ENCODE data around the gene CHRNB2. TPM values are rescaled to one million over a fixed set of nuclear protein-coding genes. Genes with fewer than 3 reads are reported as not detected.

The CHRNB2 gene
- total and polyA plus RNA-seq, 2 donors (not counting 1 experiment from before 2014, with no cell fraction given): 0.03 TPM; not detected in 1

- no peak overlapping the region for H3K4me3 ChIP-seq (ENCODE audit: control extremely low read depth in 1 of 5, extremely low read depth in 1 of 5, insufficient read depth in 1 of 5, low read depth in 2 of 5, low read length in 4 of 5)
- POLR2A ChIA-PET: interaction anchor here (1.1 kb wide), 1 partner anchor 12 kb away, joined by 6 read pairs; no protein-coding TSS in a partner anchor
- Mint-ChIP-seq H3K27ac (no peak overlapping the region), H3K4me1 (peaks cover 38% of the 10 kb centered on the region), H3K9me3 (ENCODE audit: insufficient read depth) (no peaks in the 10 kb centered on the region), H3K4me3 (no peak overlapping the region), H3K27me3 (no peaks in the 10 kb centered on the region)
- no peak overlapping the region for H3K27ac ChIP-seq (ENCODE audit: low read length in 2 of 2)
- DNase-seq: no peak
- peaks cover 92% of the 10 kb centered on the region for H3K79me2 ChIP-seq (ENCODE audit: control insufficient read depth, insufficient read depth, low read length)
- H3K4me1 ChIP-seq (ENCODE audit: control insufficient read depth in 2 of 2, insufficient read depth in 2 of 2, low read length in 2 of 2): no peaks in the 10 kb centered on the region
- H2AFZ ChIP-seq (ENCODE audit: insufficient read depth, low read depth, low read length, poor library complexity, severe bottlenecking): no peak overlapping the region
- intact Hi-C loops (cut with micrococcal nuclease): no loop called here
- CTCF ChIA-PET: interaction anchor here (0.7 to 1.2 kb wide), 3 partner anchors 10 to 367 kb away, joined by 3 to 5 read pairs (median 4); no protein-coding TSS in a partner anchor
- no peak overlapping the region for H3K4me2 ChIP-seq (replicated peaks; ENCODE audit: low read depth, low read length, poor library complexity, severe bottlenecking)
- H4K20me1 ChIP-seq (ENCODE audit: control insufficient read depth, insufficient read depth, low read length, poor library complexity, severe bottlenecking): peaks cover 42% of the 10 kb centered on the region
- no CpG with 5 or more reads among the region's 3 CpGs for WGBS (ENCODE audit: insufficient coverage)
- H3K9me3 ChIP-seq (ENCODE audit: control extremely low read depth in 1 of 3, control insufficient read depth in 2 of 3, insufficient read depth in 1 of 3, low read length in 2 of 3): no peaks in the 10 kb centered on the region
- H3K36me3 ChIP-seq (replicated peaks in 1 of 2; ENCODE audit: control extremely low read depth in 1 of 2, control insufficient read depth in 1 of 2, extremely low read depth in 1 of 2, insufficient read depth in 2 of 2, low read length in 1 of 2): peaks cover 1 to 4% of the 10 kb centered on the region in 2 experiments
- H3K27me3 ChIP-seq (replicated peaks in 1 of 4; ENCODE audit: control extremely low read depth in 1 of 4, control insufficient read depth in 3 of 4, insufficient read depth in 4 of 4, low read length in 3 of 4): no peaks in the 10 kb centered on the region
- no peak for ATAC-seq (ENCODE audit: low read depth)
- TF ChIP-seq EZH2 (IDR thresholded peaks at IDR 0.05; ENCODE audit: borderline replicate concordance, insufficient read depth, low read depth, low read length, poor library complexity, severe bottlenecking) (no peak), CTCF (IDR thresholded peaks at IDR 0.05) (no peak)
- no peak overlapping the region for H3K9ac ChIP-seq (ENCODE audit: low read length)
Measured at GRCh38 chr1:154620751-154621150, 53.2 kb downstream of the CHRNB2 start.

- no peaks in the 10 kb centered on the region for H3K27me3 Mint-ChIP-seq
- Histone ChIP-seq H3K4me3 (ENCODE audit: control extremely low read depth in 1 of 5, extremely low read depth in 1 of 5, insufficient read depth in 1 of 5, low read depth in 2 of 5, low read length in 4 of 5) (no peak overlapping the region), H3K4me1 (ENCODE audit: control insufficient read depth in 2 of 2, insufficient read depth in 2 of 2, low read length in 2 of 2) (peaks cover 7% of the 10 kb centered on the region in 2 donors), H3K36me3 (replicated peaks in 1 of 2; ENCODE audit: control extremely low read depth in 1 of 2, control insufficient read depth in 1 of 2, extremely low read depth in 1 of 2, insufficient read depth in 2 of 2, low read length in 1 of 2) (peaks cover 1 to 4% of the 10 kb centered on the region in 2 experiments), H3K79me2 (ENCODE audit: control insufficient read depth, insufficient read depth, low read length) (peaks cover 92% of the 10 kb centered on the region), H3K9ac (ENCODE audit: low read length) (no peak overlapping the region), H3K4me2 (replicated peaks; ENCODE audit: low read depth, low read length, poor library complexity, severe bottlenecking) (no peak overlapping the region), H3K27ac (ENCODE audit: low read length in 2 of 2) (no peak overlapping the region), H2AFZ (ENCODE audit: insufficient read depth, low read depth, low read length, poor library complexity, severe bottlenecking) (no peak overlapping the region), H3K27me3 (replicated peaks in 1 of 4; ENCODE audit: control extremely low read depth in 1 of 4, control insufficient read depth in 3 of 4, insufficient read depth in 4 of 4, low read length in 3 of 4) (no peaks in the 10 kb centered on the region), H3K9me3 (ENCODE audit: control extremely low read depth in 1 of 3, control insufficient read depth in 2 of 3, insufficient read depth in 1 of 3, low read length in 2 of 3) (no peaks in the 10 kb centered on the region), H4K20me1 (ENCODE audit: control insufficient read depth, insufficient read depth, low read length, poor library complexity, severe bottlenecking) (peaks cover 34% of the 10 kb centered on the region)
- WGBS (ENCODE audit: insufficient coverage): 83% methylated on average over 5 of the region's 5 CpGs
- POLR2A ChIA-PET: no interaction called here
- peaks cover 44% of the 10 kb centered on the region for H3K4me1 Mint-ChIP-seq
- DNase-seq (no peak), ATAC-seq (ENCODE audit: low read depth) (no peak)
- no peak overlapping the region for H3K4me3 Mint-ChIP-seq
- no peak for TF ChIP-seq CTCF (IDR thresholded peaks at IDR 0.05)
- TF ChIP-seq EZH2 (IDR thresholded peaks at IDR 0.05; ENCODE audit: borderline replicate concordance, insufficient read depth, low read depth, low read length, poor library complexity, severe bottlenecking): no peak
- no peaks in the 10 kb centered on the region for H3K9me3 Mint-ChIP-seq (ENCODE audit: insufficient read depth)
- CTCF ChIA-PET: no interaction called here
- intact Hi-C loops (cut with micrococcal nuclease): no loop called here
- H3K27ac Mint-ChIP-seq: no peak overlapping the region
Measured at GRCh38 chr1:154621875-154622274, 54.3 kb downstream of the CHRNB2 start.

Measured in B cell (primary cell).